ENCODE results near the gene ZNF575. TPM values are rescaled to one million over a fixed set of nuclear protein-coding genes. Genes with fewer than 3 reads are reported as not detected.

ZNF575 gene
- total RNA-seq, 4 donors from 2014 or later = not detected

GRCh38 chr19:43538922-43539321 lies 5.9 kb downstream of the ZNF575 start:
- H3K4me1 ChIP-seq = peaks cover 4% of the 10 kb centered on the region in 2 donors
- peaks cover 7 to 44% of the 10 kb centered on the region in 2 donors for H3K36me3 ChIP-seq
- H3K27me3 ChIP-seq = no peaks in the 10 kb centered on the region
- no peak overlapping the region for H3K27ac ChIP-seq
- no peak for DNase-seq
- intact Hi-C loops (cut with DNase I; ENCODE audit: low total_unique reads) (loop anchor here (10.0 kb wide), 1 partner anchor 216 kb away; the partner anchor contains the start of gene SMG9), in situ Hi-C loops (cut with MboI; ENCODE audit: low sequenced_read_pairs in 4 of 4) (loop anchor here in 1 of 4 donors (25.0 kb wide), 1 partner anchor 123 kb away; the partner anchor contains the start of gene PLAUR)
- no peaks in the 10 kb centered on the region for H3K9me3 ChIP-seq
- ATAC-seq = no peak
- no peak for TF ChIP-seq POLR2A (IDR thresholded peaks at IDR 0.05)
- TF ChIP-seq CTCF (IDR thresholded peaks at IDR 0.05 in 4 of 5, conservative IDR thresholded peaks at IDR 0.05 in 1 of 5) = no peak
- H3K4me3 ChIP-seq = no peak overlapping the region

- no peak for TF ChIP-seq CTCF (IDR thresholded peaks at IDR 0.05 in 4 of 5, conservative IDR thresholded peaks at IDR 0.05 in 1 of 5)
- no peak for TF ChIP-seq POLR2A (IDR thresholded peaks at IDR 0.05)
- Histone ChIP-seq H3K4me3 (no peak overlapping the region), H3K27ac (no peak overlapping the region), H3K27me3 (no peaks in the 10 kb centered on the region), H3K4me1 (peaks cover 0 to 4% of the 10 kb centered on the region in 2 donors), H3K36me3 (peaks cover 7 to 56% of the 10 kb centered on the region in 2 donors), H3K9me3 (no peaks in the 10 kb centered on the region)
- intact Hi-C loops (cut with DNase I; ENCODE audit: low total_unique reads) (no loop called here), in situ Hi-C loops (cut with MboI; ENCODE audit: low sequenced_read_pairs in 4 of 4) (loop anchor here in 1 of 4 donors (25.0 kb wide), 1 partner anchor 122 kb away; the partner anchor contains the start of gene PLAUR)
- no peak for DNase-seq
- no peak for ATAC-seq
Measured at GRCh38 chr19:43540381-43540780, 7.4 kb downstream of the ZNF575 start.

- peaks cover 7 to 59% of the 10 kb centered on the region in 2 donors for H3K36me3 ChIP-seq
- H3K9me3 ChIP-seq = no peaks in the 10 kb centered on the region
- H3K27ac ChIP-seq = no peak overlapping the region
- in situ Hi-C loops (cut with MboI; ENCODE audit: low sequenced_read_pairs in 4 of 4) (loop anchor here in 1 of 4 donors (25.0 kb wide), 1 partner anchor 120 kb away; the partner anchor contains the start of gene PLAUR), intact Hi-C loops (cut with DNase I; ENCODE audit: low total_unique reads) (no loop called here)
- DNase-seq (no peak), ATAC-seq (no peak)
- H3K4me1 ChIP-seq = no peaks in the 10 kb centered on the region
- TF ChIP-seq POLR2A (IDR thresholded peaks at IDR 0.05) = no peak
- TF ChIP-seq CTCF (IDR thresholded peaks at IDR 0.05 in 4 of 5, conservative IDR thresholded peaks at IDR 0.05 in 1 of 5) = no peak
- H3K27me3 ChIP-seq = no peaks in the 10 kb centered on the region
- H3K4me3 ChIP-seq = no peak overlapping the region
Measured at GRCh38 chr19:43541920-43542650, 9.1 kb downstream of the ZNF575 start.

- no peaks in the 10 kb centered on the region for H3K4me1 ChIP-seq
- in situ Hi-C loops (cut with MboI; ENCODE audit: low sequenced_read_pairs in 4 of 4) = loop anchor here in 1 of 4 donors (25.0 kb wide), 1 partner anchor 118 kb away; the partner anchor contains the start of gene PLAUR
- no peak overlapping the region for H3K4me3 ChIP-seq
- DNase-seq (no peak), ATAC-seq (no peak)
- peaks cover 0 to 49% of the 10 kb centered on the region in 2 donors for H3K36me3 ChIP-seq
- no peak for TF ChIP-seq POLR2A (IDR thresholded peaks at IDR 0.05)
- no peak for TF ChIP-seq CTCF (IDR thresholded peaks at IDR 0.05 in 4 of 5, conservative IDR thresholded peaks at IDR 0.05 in 1 of 5)
- H3K9me3 ChIP-seq = no peaks in the 10 kb centered on the region
- no peak overlapping the region for H3K27ac ChIP-seq
- no peaks in the 10 kb centered on the region for H3K27me3 ChIP-seq
- intact Hi-C loops (cut with DNase I; ENCODE audit: low total_unique reads) = no loop called here
Measured at GRCh38 chr19:43544077-43544476, 11.1 kb downstream of the ZNF575 start.
